Suppressor macrophage (primary cell): Measurements from ENCODE around the gene AACS.

Experiments used
- DNase-seq, 4 experiments: peaks; one replicate each; pipeline ENCODE4 v3.0.0-alpha.2; 2020 to 2022

The AACS gene

GRCh38 chr12:125157177-125157576, 91.9 kb downstream of the AACS start:
- DNase-seq: no peak

- no peak for DNase-seq
Observed at GRCh38 chr12:125159702-125160101, 94.5 kb downstream of the AACS start.

- DNase-seq: no peak
Observed at GRCh38 chr12:125160281-125160955, 95.2 kb downstream of the AACS start.

- DNase-seq: no peak
Observed at GRCh38 chr12:125161712-125162022, 96.4 kb downstream of the AACS start.

GRCh38 chr12:125162489-125163028, 97.3 kb downstream of the AACS start:
- DNase-seq: no peak

- DNase-seq: no peak
Observed at GRCh38 chr12:125163148-125163547, 97.9 kb downstream of the AACS start.

GRCh38 chr12:125164541-125164940, 99.3 kb downstream of the AACS start:
- DNase-seq: no peak

- DNase-seq: no peak
Observed at GRCh38 chr12:125166041-125166440, 100.8 kb downstream of the AACS start.

- no peak for DNase-seq
Observed at GRCh38 chr12:125167658-125168057, 102.4 kb downstream of the AACS start.

GRCh38 chr12:125169451-125169850, 104.2 kb downstream of the AACS start:
- no peak for DNase-seq

GRCh38 chr12:125169870-125170269, 104.6 kb downstream of the AACS start:
- DNase-seq: no peak

GRCh38 chr12:125171267-125171666, 106.0 kb downstream of the AACS start:
- no peak for DNase-seq

- no peak for DNase-seq
Observed at GRCh38 chr12:125172231-125172850, 107.1 kb downstream of the AACS start.

- no peak for DNase-seq
Observed at GRCh38 chr12:125175576-125175975, 110.3 kb downstream of the AACS start.

GRCh38 chr12:125178222-125178621, 113.0 kb downstream of the AACS start:
- DNase-seq: no peak

- DNase-seq: no peak
Observed at GRCh38 chr12:125180144-125180543, 114.9 kb downstream of the AACS start.

- DNase-seq: no peak
Observed at GRCh38 chr12:125181107-125181506, 115.9 kb downstream of the AACS start.

GRCh38 chr12:125183187-125184067, 118.2 kb downstream of the AACS start:
- peak; percentile 80 to 93 (median 90) for DNase-seq

- no peak for DNase-seq
Observed at GRCh38 chr12:125184213-125184967, 119.2 kb downstream of the AACS start.

- DNase-seq: no peak
Observed at GRCh38 chr12:125185311-125185739, 120.1 kb downstream of the AACS start.

GRCh38 chr12:125185740-125186470, 120.7 kb downstream of the AACS start, which contains the start of gene TMEM132B:
Gene TMEM132B (plus strand): TSS chr12:125186386.
- DNase-seq: peak; percentile 12 to 66 (median 42)
